HG03469 (cell line): ENCODE measurements around the gene MPHOSPH8.
"Not testable (repeated sequence)": the region's sequence is repeated elsewhere in the genome, so short reads cannot be mapped to it uniquely, and the experiment has no call there.

Source experiments
- ATAC-seq: cut with Tn5 transposase; IDR thresholded peaks from one replicate; pipeline ENCODE4 v1.9.1; 2021; ENCODE audit warnings: mild to moderate bottlenecking, moderate library complexity, moderate number of reproducible peaks; ENCODE audit not compliant: unreplicated experiment

MPHOSPH8 gene

GRCh38 chr13:19680751-19681150, 47.3 kb downstream of the MPHOSPH8 start:
- ATAC-seq, result no peak

- ATAC-seq, result no peak
Observed at GRCh38 chr13:19681517-19681916, 48.1 kb downstream of the MPHOSPH8 start.

GRCh38 chr13:19685034-19685433, 51.6 kb downstream of the MPHOSPH8 start:
- ATAC-seq, result no peak

GRCh38 chr13:19685437-19685836, 52.0 kb downstream of the MPHOSPH8 start:
- no peak for ATAC-seq

GRCh38 chr13:19691447-19691846, 58.0 kb downstream of the MPHOSPH8 start:
- ATAC-seq, result not testable (repeated sequence)

- no peak for ATAC-seq
Observed at GRCh38 chr13:19695428-19695827, 62.0 kb downstream of the MPHOSPH8 start.

- ATAC-seq, result no peak
Observed at GRCh38 chr13:19695829-19696228, 62.4 kb downstream of the MPHOSPH8 start.

- not testable (repeated sequence) for ATAC-seq
Observed at GRCh38 chr13:19700963-19701362, 67.5 kb downstream of the MPHOSPH8 start.

- not testable (repeated sequence) for ATAC-seq
Observed at GRCh38 chr13:19701619-19702018, 68.2 kb downstream of the MPHOSPH8 start.

- not testable (repeated sequence) for ATAC-seq
Observed at GRCh38 chr13:19704256-19704655, 70.8 kb downstream of the MPHOSPH8 start.

- ATAC-seq, result not testable (repeated sequence)
Observed at GRCh38 chr13:19709039-19709438, 75.6 kb downstream of the MPHOSPH8 start.

- ATAC-seq, result not testable (repeated sequence)
Observed at GRCh38 chr13:19709782-19710181, 76.3 kb downstream of the MPHOSPH8 start.

GRCh38 chr13:19713186-19713965, 79.9 kb downstream of the MPHOSPH8 start:
- ATAC-seq, result no peak

- ATAC-seq, result no peak
Observed at GRCh38 chr13:19720039-19720438, 86.6 kb downstream of the MPHOSPH8 start.
